Mesendoderm (in vitro differentiated cells): ENCODE results near the gene CAPRIN2. TPM values are rescaled to one million over a fixed set of nuclear protein-coding genes. Genes with fewer than 3 reads are reported as not detected.

Experiments used
- DNase-seq: peaks from one replicate; pipeline ENCODE4 v3.0.0; 2013
- H2AK5ac ChIP-seq: 2 replicates; pipeline ENCODE4 v1.6.1; 2013; ENCODE audit warnings: low read length, inconsistent platforms
- H2BK120ac ChIP-seq: 2 replicates; pipeline ENCODE4 v1.6.1; 2013; ENCODE audit warnings: low read depth, mild to moderate bottlenecking, low read length, moderate library complexity, mixed read lengths
- H2BK15ac ChIP-seq: replicated peaks from 2 replicates; pipeline ENCODE4 v1.6.1; 2013; ENCODE audit warnings: low read depth, mild to moderate bottlenecking, moderate library complexity
- H2BK5ac ChIP-seq: 2 replicates; pipeline ENCODE4 v1.6.1; 2013; ENCODE audit warnings: low read length, inconsistent platforms
- H3K18ac ChIP-seq: 2 replicates; pipeline ENCODE4 v1.6.1; 2013; ENCODE audit warnings: mild to moderate bottlenecking, low read length, mixed read lengths
- H3K23ac ChIP-seq: one replicate; pipeline ENCODE4 v1.6.1; 2013; ENCODE audit warnings: low read length
- H3K27ac ChIP-seq: 2 replicates; pipeline ENCODE4 v1.5.1; 2013; ENCODE audit warnings: low read depth, mild to moderate bottlenecking, inconsistent platforms, low read length, moderate library complexity
- H3K27me3 ChIP-seq: 2 replicates; pipeline ENCODE4 v1.6.1; 2013; ENCODE audit warnings: low read length, control low read depth, mild to moderate bottlenecking, inconsistent platforms; ENCODE audit not compliant: insufficient read depth, poor library complexity
- H3K36me3 ChIP-seq: 2 replicates; pipeline ENCODE4 v1.6.1; 2013; ENCODE audit warnings: low read length, inconsistent platforms; ENCODE audit not compliant: control insufficient read depth, insufficient read depth
- H3K4ac ChIP-seq: one replicate; pipeline ENCODE4 v1.6.1; 2013; ENCODE audit warnings: low read depth, mild to moderate bottlenecking, low read length, moderate library complexity
- H3K4me1 ChIP-seq: 2 replicates; pipeline ENCODE4 v1.6.1; 2013; ENCODE audit warnings: low read depth, low read length, inconsistent platforms; ENCODE audit not compliant: control insufficient read depth
- H3K4me2 ChIP-seq: 2 replicates; pipeline ENCODE4 v1.6.1; 2013; ENCODE audit warnings: low read length
- H3K4me3 ChIP-seq: 2 replicates; pipeline ENCODE4 v1.5.1; 2013; ENCODE audit warnings: mild to moderate bottlenecking, low read length
- H3K56ac ChIP-seq: one replicate; pipeline ENCODE4 v1.6.1; 2013; ENCODE audit warnings: low read length
- H3K79me1 ChIP-seq: 2 replicates; pipeline ENCODE4 v1.6.1; 2013; ENCODE audit warnings: low read length, inconsistent platforms
- H3K79me2 ChIP-seq: 2 replicates; pipeline ENCODE4 v1.6.1; 2013; ENCODE audit warnings: mild to moderate bottlenecking, low read length; ENCODE audit not compliant: control insufficient read depth, insufficient read depth
- H3K9ac ChIP-seq: 2 replicates; pipeline ENCODE4 v1.6.1; 2013; ENCODE audit warnings: low read length, inconsistent platforms
- H4K5ac ChIP-seq: one replicate; pipeline ENCODE4 v1.6.1; 2013; ENCODE audit warnings: low read length
- H4K8ac ChIP-seq: one replicate; pipeline ENCODE4 v1.6.1; 2013; ENCODE audit warnings: low read depth, mild to moderate bottlenecking, control low read depth, low read length, moderate library complexity
- WGBS: extraction: QIAGEN DNeasy Blood & Tissue Kit; methylation state at CpG from one replicate; pipeline ENCODE4 v1.1.7; 2013; ENCODE audit warnings: low lambda C conversion rate, missing lambda C conversion rate; ENCODE audit not compliant: insufficient coverage; ENCODE audit errors: extremely low coverage; 5-methylcytosine and 5-hydroxymethylcytosine counted together
- polyA plus RNA-seq, 2 experiments: library from polyadenylated mRNA; stranded (reverse); fragments of 200-250 nt; gene quantifications; one replicate each; pipeline ENCODE4 v1.2.3, GENCODE V29; 2013

Gene CAPRIN2
- 22.2 TPM for polyA plus RNA-seq (2013, experiment 1 of 2)
- polyA plus RNA-seq (2013, experiment 2 of 2): 21.9 TPM

- peak within 1 kb of the TSS; percentile 50 for H3K4ac ChIP-seq
- no peaks in the 10 kb centered on the region for H3K27me3 ChIP-seq
- peak within 1 kb of the TSS; percentile 86 for H3K4me2 ChIP-seq
- no peak within 1 kb of the TSS for H4K5ac ChIP-seq
- WGBS: no CpG with 5 or more reads among the region's 72 CpGs
- no peaks in the 10 kb centered on the region for H3K36me3 ChIP-seq
- peak within 1 kb of the TSS; percentile 91 for H3K4me3 ChIP-seq
- peaks cover 4% of the 10 kb centered on the region for H3K4me1 ChIP-seq
- H2BK5ac ChIP-seq: peak within 1 kb of the TSS; percentile 67
- peak within 1 kb of the TSS; percentile 15 for H2BK120ac ChIP-seq
- H2AK5ac ChIP-seq: peak within 1 kb of the TSS; percentile 62
- H3K23ac ChIP-seq: peak within 1 kb of the TSS; percentile 76
- peak within 1 kb of the TSS; percentile 95 for H3K56ac ChIP-seq
- peak within 1 kb of the TSS; percentile 82 for H3K18ac ChIP-seq
- no peak within 1 kb of the TSS for H4K8ac ChIP-seq
- H3K79me2 ChIP-seq: peaks cover 30% of the 10 kb centered on the region
- peaks cover 4% of the 10 kb centered on the region for H3K79me1 ChIP-seq
- peak within 1 kb of the TSS; percentile 96 for H3K9ac ChIP-seq
- H2BK15ac ChIP-seq: no peak within 1 kb of the TSS
- H3K27ac ChIP-seq: peak within 1 kb of the TSS; percentile 96
- DNase-seq: peak; percentile 98
Measured at GRCh38 chr12:30754750-30755394, at the start of gene CAPRIN2. Gene CAPRIN2 (minus strand): TSS chr12:30754951. CDS start chr12:30753520, 1,431 bp downstream.

GRCh38 chr12:30797689-30798088 is 42.9 kb upstream of the CAPRIN2 start:
- Histone ChIP-seq H3K4me2 (no peak overlapping the region), H3K9ac (no peak overlapping the region), H3K79me2 (no peaks in the 10 kb centered on the region), H4K8ac (no peak overlapping the region), H2BK5ac (no peak overlapping the region), H3K4ac (no peak overlapping the region), H4K5ac (no peak overlapping the region), H2AK5ac (no peak overlapping the region), H3K79me1 (no peaks in the 10 kb centered on the region), H3K36me3 (no peaks in the 10 kb centered on the region), H3K27ac (no peak overlapping the region), H3K56ac (no peak overlapping the region), H3K23ac (no peak overlapping the region), H3K18ac (no peak overlapping the region), H2BK15ac (peak overlapping the region; percentile 75), H2BK120ac (no peak overlapping the region), H3K4me1 (peaks cover 15% of the 10 kb centered on the region), H3K27me3 (no peaks in the 10 kb centered on the region), H3K4me3 (no peak overlapping the region)
- no CpG with 5 or more reads among the region's 4 CpGs for WGBS
- DNase-seq: no peak

- no CpG with 5 or more reads among the region's 22 CpGs for WGBS
- H4K5ac ChIP-seq: no peak overlapping the region
- no peak overlapping the region for H2AK5ac ChIP-seq
- peak overlapping the region; percentile 16 for H2BK120ac ChIP-seq
- no peak overlapping the region for H2BK5ac ChIP-seq
- H3K36me3 ChIP-seq: no peaks in the 10 kb centered on the region
- no peaks in the 10 kb centered on the region for H3K27me3 ChIP-seq
- H3K9ac ChIP-seq: peak overlapping the region; percentile 77
- H3K27ac ChIP-seq: peak overlapping the region; percentile 57
- peak overlapping the region; percentile 96 for H3K18ac ChIP-seq
- H3K79me2 ChIP-seq: no peaks in the 10 kb centered on the region
- no peaks in the 10 kb centered on the region for H3K79me1 ChIP-seq
- H3K4me2 ChIP-seq: peak overlapping the region; percentile 69
- H3K4ac ChIP-seq: peak overlapping the region; percentile 98
- no peak overlapping the region for H4K8ac ChIP-seq
- peak overlapping the region; percentile 75 for H3K56ac ChIP-seq
- H2BK15ac ChIP-seq: no peak overlapping the region
- H3K23ac ChIP-seq: no peak overlapping the region
- peaks cover 16% of the 10 kb centered on the region for H3K4me1 ChIP-seq
- DNase-seq: peak; percentile 78
- H3K4me3 ChIP-seq: peak overlapping the region; percentile 1
Measured at GRCh38 chr12:30796891-30797371, 42.2 kb upstream of the CAPRIN2 start.

GRCh38 chr12:30796313-30796780 is 41.6 kb upstream of the CAPRIN2 start:
- peak; percentile 87 for DNase-seq

GRCh38 chr12:30795410-30796312 is 40.9 kb upstream of the CAPRIN2 start:
- Histone ChIP-seq H3K9ac (peak overlapping the region; percentile 77), H2BK15ac (no peak overlapping the region), H3K79me2 (no peaks in the 10 kb centered on the region), H3K27ac (peak overlapping the region; percentile 87), H4K8ac (no peak overlapping the region), H2AK5ac (no peak overlapping the region), H3K23ac (peak overlapping the region; percentile 94), H3K4me3 (peak overlapping the region; percentile 54), H2BK5ac (peak overlapping the region; percentile 93), H3K27me3 (no peaks in the 10 kb centered on the region), H3K36me3 (no peaks in the 10 kb centered on the region), H3K4me2 (peak overlapping the region; percentile 79), H3K18ac (peak overlapping the region; percentile 96), H3K56ac (peak overlapping the region; percentile 97), H3K4me1 (peaks cover 16% of the 10 kb centered on the region), H4K5ac (no peak overlapping the region), H2BK120ac (peak overlapping the region; percentile 16), H3K79me1 (no peaks in the 10 kb centered on the region), H3K4ac (peak overlapping the region; percentile 98)
- no CpG with 5 or more reads among the region's 65 CpGs for WGBS
- DNase-seq: peak; percentile 95

More at GRCh38 chr12:30796313-30796780, 41.6 kb upstream of the CAPRIN2 start:
- Histone ChIP-seq H2BK5ac (peak overlapping the region; percentile 93), H3K36me3 (no peaks in the 10 kb centered on the region), H3K79me1 (no peaks in the 10 kb centered on the region), H3K27me3 (no peaks in the 10 kb centered on the region), H3K23ac (peak overlapping the region; percentile 94), H3K4me3 (peak overlapping the region; percentile 54), H3K27ac (peak overlapping the region; percentile 87), H3K56ac (peak overlapping the region; percentile 97), H3K9ac (peak overlapping the region; percentile 77), H2BK15ac (no peak overlapping the region), H3K79me2 (no peaks in the 10 kb centered on the region), H3K4ac (peak overlapping the region; percentile 98), H4K5ac (no peak overlapping the region), H3K4me2 (peak overlapping the region; percentile 79), H3K18ac (peak overlapping the region; percentile 96), H4K8ac (no peak overlapping the region), H2AK5ac (no peak overlapping the region), H2BK120ac (peak overlapping the region; percentile 16), H3K4me1 (peaks cover 16% of the 10 kb centered on the region)
- WGBS: no CpG with 5 or more reads among the region's 38 CpGs
